Inflammatory macrophage treated with lipopolysaccharide for 4 hours (primary cell): ENCODE results near the gene NAGA.

Experiments used
- DNase-seq: peaks from one replicate; pipeline ENCODE4 v3.0.0-alpha.2; 2020

Gene NAGA

GRCh38 chr22:42035256-42035655 lies 35.4 kb downstream of the NAGA start:
- DNase-seq = no peak

- no peak for DNase-seq
Measured at GRCh38 chr22:42033263-42034181, 37.1 kb downstream of the NAGA start.

GRCh38 chr22:42026705-42027104 lies 43.9 kb downstream of the NAGA start:
- DNase-seq = no peak

- DNase-seq = no peak
Measured at GRCh38 chr22:42025421-42025820, 45.2 kb downstream of the NAGA start.

- DNase-seq = peak; percentile 30
Measured at GRCh38 chr22:42022162-42022847, 48.3 kb downstream of the NAGA start.

GRCh38 chr22:42021571-42021970 lies 49.0 kb downstream of the NAGA start:
- no peak for DNase-seq

GRCh38 chr22:42018224-42018623 lies 52.4 kb downstream of the NAGA start:
- DNase-seq = no peak

- DNase-seq = no peak
Measured at GRCh38 chr22:42016111-42016510, 54.5 kb downstream of the NAGA start.

- DNase-seq = no peak
Measured at GRCh38 chr22:42013385-42013784, 57.2 kb downstream of the NAGA start.

GRCh38 chr22:42010778-42011177 lies 59.8 kb downstream of the NAGA start:
- DNase-seq = no peak
